ENCODE results near the gene OR4D10. TPM values are rescaled to one million over a fixed set of nuclear protein-coding genes. Genes with fewer than 3 reads are reported as not detected.

OR4D10 gene
- not detected in 2 replicates for polyA plus RNA-seq

GRCh38 chr11:59473015-59473414, at the start of gene OR4D10:
Gene OR4D10, plus strand, starts transcription at chr11:59473315. Its CDS starts 4,115 bp downstream, at chr11:59477430.

GRCh38 chr11:59426361-59427067, 46.6 kb upstream of the OR4D10 start, which contains the start of gene OR5A2:
Gene OR5A2, minus strand, starts transcription at chr11:59426413. Its CDS starts 3,460 bp downstream, at chr11:59422953.

GRCh38 chr11:59436169-59436568, 36.9 kb upstream of the OR4D10 start, which contains the start of gene OR5A1:
Gene OR5A1, plus strand, starts transcription at chr11:59436469. Its CDS starts 6,700 bp downstream, at chr11:59443169.

DNA sequence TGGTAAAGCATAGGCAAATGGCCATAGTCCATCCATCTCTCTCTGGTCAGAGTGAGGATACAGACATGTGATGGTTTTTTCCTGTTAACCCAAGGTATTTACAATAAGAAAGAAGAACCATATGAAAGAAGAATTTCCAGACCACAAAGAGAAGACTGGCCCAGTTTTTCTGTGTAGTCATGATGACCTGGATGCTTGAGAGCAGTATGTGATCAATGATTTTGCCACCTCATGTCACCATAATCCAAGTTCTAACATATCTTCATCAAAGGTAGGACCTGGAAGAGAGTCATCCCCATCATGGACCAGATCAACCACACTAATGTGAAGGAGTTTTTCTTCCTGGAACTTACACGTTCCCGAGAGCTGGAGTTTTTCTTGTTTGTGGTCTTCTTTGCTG, 16.5 kb upstream of the OR4D10 start, which contains the start of gene OR4D6:
OR4D6 (plus strand) TSS at position 301 of the 400 bp plus-strand sequence; CDS start at position 301, 0 bp downstream.

GRCh38 chr11:59503276-59503675, 30.2 kb downstream of the OR4D10 start, which contains the start of gene OR4D11:
Gene OR4D11, plus strand, starts transcription at chr11:59503576. Its CDS starts 0 bp downstream, at chr11:59503576.

GRCh38 chr11:59510941-59511589, 38.0 kb downstream of the OR4D10 start, which contains the start of gene OR4D9:
Gene OR4D9, plus strand, starts transcription at chr11:59511539. Its CDS starts 3,374 bp downstream, at chr11:59514913.

Other genes with a start within 250 kb of the OR4D10 start
- not detected in 2 replicates for gene OR5AN1, start 114.4 kb upstream of the OR4D10 start, polyA plus RNA-seq
- not detected in 2 replicates for gene OR5A2, start 46.9 kb upstream of the OR4D10 start, polyA plus RNA-seq
- not detected in 2 replicates for gene OR5A1, start 36.8 kb upstream of the OR4D10 start, polyA plus RNA-seq
- gene OR4D6, start 16.4 kb upstream of the OR4D10 start, polyA plus RNA-seq, result not detected in 2 replicates
- not detected in 2 replicates for gene OR4D11, start 30.3 kb downstream of the OR4D10 start, polyA plus RNA-seq
- gene OR4D9, start 38.2 kb downstream of the OR4D10 start, polyA plus RNA-seq, result not detected in 2 replicates
- gene OSBP, start 142.5 kb downstream of the OR4D10 start, polyA plus RNA-seq, result 12.5 and 14.9 TPM in 2 replicates
- gene PATL1, start 195.7 kb downstream of the OR4D10 start, polyA plus RNA-seq, result 1.9 and 4.1 TPM in 2 replicates
- not detected in 2 replicates for gene OR10V1, start 240.5 kb downstream of the OR4D10 start, polyA plus RNA-seq

Data from Purkinje cell (primary cell).